HG02588 (cell line): ENCODE data around the gene FHL2.
"Not testable (repeated sequence)": the region's sequence is repeated elsewhere in the genome, so short reads cannot be mapped to it uniquely, and the experiment has no call there.

Experiments used
- ATAC-seq: cut with Tn5 transposase; IDR thresholded peaks from one replicate; pipeline ENCODE4 v1.9.1; 2021; ENCODE audit warnings: mild to moderate bottlenecking, moderate library complexity; ENCODE audit not compliant: unreplicated experiment

FHL2 gene

DNA sequence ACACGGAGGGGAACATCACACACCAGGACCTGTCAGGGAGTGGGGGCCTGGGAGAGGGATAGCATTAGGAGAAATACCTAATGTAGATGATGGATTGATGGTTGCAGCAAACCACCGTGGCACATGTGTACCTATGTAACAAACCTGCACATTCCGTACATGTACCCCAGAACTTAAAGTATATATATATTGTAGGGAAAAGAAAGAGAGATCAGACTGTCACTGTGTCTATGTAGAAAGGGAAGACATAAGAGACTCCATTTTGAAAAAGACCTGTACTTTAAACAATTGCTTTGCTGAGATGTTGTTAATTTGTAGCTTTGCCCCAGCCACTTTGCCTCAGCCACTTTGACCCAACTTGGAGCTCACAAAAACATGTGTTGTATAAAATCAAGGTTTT lies 26.0 kb upstream of the FHL2 start:
- ATAC-seq: not testable (repeated sequence)

GRCh38 chr2:105422801-105423200 lies 23.9 kb upstream of the FHL2 start:
- no peak for ATAC-seq

GRCh38 chr2:105421053-105421452 lies 22.2 kb upstream of the FHL2 start:
- no peak for ATAC-seq

- ATAC-seq: no peak
Measured at GRCh38 chr2:105418522-105418921, 19.7 kb upstream of the FHL2 start.

DNA sequence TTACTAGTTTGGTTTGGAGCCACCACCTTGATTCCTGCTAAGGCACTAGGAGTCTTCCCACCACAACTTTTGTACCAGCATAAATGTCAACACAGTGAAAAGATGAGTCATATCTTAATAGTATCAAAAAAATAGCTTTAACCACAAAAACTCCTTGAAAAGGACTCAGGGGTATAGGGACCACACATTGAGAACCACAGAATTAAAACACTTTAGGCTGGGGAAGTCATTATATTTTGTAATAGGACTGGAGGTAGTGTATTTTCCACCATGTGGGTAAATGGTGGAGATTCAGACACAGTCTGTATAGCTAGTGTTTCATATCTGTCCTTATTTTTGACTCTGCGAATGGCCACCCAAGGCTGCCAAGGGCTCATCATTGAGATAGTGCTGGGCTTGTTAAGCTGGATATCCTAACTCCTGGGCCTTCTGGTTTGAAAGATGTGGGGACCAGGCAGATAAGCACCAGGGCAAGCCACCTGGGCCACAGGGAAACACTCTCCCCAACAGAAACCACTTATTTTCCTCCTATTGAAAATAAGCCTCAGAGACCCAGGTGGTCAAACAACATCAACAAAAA lies 19.1 kb upstream of the FHL2 start:
- no peak for ATAC-seq

DNA sequence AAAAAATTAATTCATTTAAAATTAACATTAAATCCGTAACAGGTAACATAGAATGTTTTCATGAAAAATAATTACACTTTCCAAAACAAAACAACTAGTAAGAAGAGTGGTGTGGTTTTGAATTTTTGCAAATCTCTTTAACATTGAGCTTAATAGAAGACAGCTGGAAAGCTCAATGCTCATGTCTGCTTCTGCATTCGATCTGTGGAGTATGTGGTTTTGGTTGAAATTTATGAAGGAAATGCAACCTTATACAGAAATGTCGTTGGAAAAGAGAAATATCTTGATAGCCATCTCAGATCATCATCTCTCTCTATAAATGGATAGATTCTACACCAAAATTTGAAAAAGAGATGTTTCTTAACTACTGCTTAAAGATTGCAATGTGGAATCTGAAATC lies 17.3 kb upstream of the FHL2 start:
- ATAC-seq: no peak

- no peak for ATAC-seq
Measured at GRCh38 chr2:105415007-105415406, 16.2 kb upstream of the FHL2 start.

GRCh38 chr2:105413206-105413605 lies 14.4 kb upstream of the FHL2 start:
- ATAC-seq: no peak

GRCh38 chr2:105412584-105412983 lies 13.7 kb upstream of the FHL2 start:
- no peak for ATAC-seq

DNA sequence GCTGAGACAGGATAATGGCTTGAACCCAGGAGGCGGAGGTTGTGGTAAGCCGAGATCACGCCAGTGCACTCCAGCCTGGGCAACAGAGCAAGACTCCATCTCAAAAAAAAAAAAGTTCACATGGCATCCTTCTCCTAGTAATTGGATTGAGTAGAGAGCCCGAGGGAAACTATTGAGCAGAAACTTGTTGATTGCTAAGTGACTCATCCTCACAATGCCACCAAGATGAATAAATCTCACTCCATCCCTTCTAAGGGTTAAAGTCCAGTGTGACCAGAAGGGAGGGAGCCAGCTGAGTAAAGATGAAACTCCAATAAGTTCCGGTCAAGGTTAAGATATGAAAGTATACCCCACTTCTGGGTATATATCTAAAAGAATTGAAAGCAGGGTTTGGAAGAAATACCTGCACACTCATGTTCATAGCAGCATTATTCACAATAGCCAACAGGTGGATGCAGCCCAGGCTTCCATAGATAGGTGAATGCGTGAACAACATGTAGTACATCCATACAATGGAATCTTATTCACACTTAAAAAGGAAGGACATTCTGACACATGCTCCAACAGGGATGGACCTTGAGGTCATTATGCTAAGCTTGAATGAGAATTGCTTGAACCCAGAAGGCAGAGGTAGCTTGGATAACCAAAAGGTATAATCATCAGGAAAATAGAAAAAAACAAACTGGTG lies 13.0 kb upstream of the FHL2 start:
- peak; percentile 64 for ATAC-seq

DNA sequence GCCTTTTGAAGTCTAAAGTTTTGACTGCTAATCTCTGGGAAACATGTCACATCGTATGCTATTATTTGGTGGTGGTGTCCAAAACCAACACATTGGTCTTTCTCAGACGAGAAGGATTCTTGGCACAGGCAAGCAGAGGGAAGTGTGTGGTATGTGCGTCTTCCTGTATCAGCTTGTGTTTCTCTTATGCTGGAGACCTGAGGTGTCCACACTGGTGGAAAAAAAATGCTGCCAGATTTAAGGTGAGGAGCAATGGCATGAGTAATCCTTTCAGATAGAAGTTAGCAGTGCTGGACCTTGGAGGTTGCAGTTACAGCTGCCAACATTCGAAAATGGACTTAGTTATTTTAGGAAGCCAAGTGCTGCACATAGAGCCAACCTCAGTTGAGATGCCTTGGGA lies 11.7 kb upstream of the FHL2 start:
- no peak for ATAC-seq

DNA sequence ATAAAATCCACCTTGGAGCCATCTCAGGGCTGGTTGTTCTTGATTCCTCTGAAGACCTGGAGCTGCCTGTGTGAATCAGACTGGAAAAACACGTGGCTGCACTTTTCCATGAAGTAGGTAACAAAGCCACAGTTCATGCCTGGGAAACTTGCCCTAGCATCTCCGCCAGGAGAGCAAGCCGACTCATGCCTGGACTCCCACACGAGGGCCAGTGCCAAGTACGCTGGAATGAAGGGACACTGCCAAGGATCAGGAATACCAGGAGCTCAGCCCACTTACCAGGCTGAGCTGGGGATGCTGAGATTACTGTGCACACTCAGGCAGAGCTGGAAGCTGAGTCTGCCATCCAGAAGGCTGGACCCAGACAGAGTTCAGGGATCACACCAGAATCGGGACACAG lies 10.9 kb upstream of the FHL2 start:
- no peak for ATAC-seq

GRCh38 chr2:105407946-105408743 lies 9.3 kb upstream of the FHL2 start:
- no peak for ATAC-seq

DNA sequence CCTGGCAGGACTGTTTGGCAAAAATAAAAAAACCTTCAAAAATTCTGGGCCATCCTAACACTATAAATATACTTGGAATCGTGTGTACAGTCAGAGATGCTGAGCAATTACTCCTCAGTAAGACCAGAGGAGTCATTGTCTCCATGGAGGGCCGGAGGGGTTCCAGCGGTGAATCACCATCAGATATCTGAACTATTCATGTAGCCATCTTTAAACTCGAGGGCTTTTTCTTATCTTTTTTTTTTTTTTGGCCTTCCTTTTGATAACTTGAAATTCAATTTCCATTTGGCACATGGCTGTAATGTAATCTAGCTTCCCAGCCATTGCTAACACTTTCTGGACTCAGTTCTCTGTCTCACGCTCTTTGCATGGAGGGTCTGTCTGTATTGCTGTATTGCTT lies 7.4 kb upstream of the FHL2 start:
- ATAC-seq: no peak

DNA sequence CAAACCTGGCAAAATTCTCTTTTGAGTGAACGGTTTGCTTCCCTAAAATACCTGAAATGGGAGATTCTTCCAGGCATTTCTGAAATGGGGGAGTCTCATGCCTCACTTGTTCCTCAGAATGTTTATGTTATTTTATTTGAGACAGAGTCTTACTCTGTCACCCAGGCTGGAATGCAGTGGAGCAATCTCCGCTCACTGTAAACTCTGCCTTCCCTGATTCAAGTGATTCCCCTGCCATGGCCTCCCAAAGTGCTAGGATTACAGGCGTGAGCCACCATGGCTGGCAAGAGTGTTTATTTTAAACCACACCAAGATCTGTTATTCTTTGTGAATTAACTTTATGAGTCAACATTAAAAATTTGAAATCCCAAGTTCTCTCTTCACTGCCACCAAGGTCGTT lies 6.4 kb upstream of the FHL2 start:
- ATAC-seq: no peak

- no peak for ATAC-seq
Measured at GRCh38 chr2:105404736-105405135, 5.9 kb upstream of the FHL2 start.

DNA sequence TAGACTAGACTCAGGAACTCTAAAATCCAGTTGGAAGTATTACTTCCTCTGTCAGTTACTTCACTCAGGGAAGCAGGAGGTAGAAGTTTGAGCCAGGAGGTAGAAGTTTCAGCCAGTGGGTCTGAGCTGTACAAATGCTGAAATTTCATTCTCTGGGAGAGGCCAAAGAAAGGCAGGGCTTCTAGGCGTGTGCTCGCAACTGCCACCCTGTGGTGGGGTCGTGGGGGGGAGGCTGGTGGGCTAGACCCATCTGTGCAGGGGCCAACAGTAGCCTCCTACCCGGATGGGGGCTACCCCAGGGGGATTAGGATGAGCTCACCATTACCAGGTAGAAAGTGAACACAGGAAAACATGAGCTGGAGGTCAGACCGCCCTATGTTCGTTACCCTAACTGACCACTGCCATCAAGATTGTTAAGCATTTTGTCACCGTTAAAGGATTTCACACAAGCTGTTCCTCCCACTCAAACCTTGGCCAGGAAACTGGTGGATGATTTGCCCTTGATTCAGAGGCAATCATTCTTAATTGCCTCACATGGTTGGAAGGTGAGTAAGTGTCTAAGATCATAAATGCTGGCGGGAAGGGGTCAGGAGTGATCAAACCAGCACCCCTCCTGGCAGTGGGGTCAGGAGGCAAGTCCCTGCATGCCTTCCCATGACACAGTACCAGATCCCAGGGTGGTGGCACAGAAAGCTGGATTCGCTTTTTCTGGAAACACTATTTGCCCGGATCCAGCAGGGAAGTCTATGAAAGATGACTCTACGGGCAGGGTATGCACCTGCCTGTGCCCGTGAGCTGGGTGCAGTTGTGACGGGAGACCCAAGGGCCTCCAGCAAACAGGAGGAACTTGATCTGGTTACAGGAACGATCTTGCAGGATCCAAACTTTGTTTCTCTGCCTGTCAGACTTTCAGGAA lies 5.2 kb upstream of the FHL2 start:
- ATAC-seq: no peak

DNA sequence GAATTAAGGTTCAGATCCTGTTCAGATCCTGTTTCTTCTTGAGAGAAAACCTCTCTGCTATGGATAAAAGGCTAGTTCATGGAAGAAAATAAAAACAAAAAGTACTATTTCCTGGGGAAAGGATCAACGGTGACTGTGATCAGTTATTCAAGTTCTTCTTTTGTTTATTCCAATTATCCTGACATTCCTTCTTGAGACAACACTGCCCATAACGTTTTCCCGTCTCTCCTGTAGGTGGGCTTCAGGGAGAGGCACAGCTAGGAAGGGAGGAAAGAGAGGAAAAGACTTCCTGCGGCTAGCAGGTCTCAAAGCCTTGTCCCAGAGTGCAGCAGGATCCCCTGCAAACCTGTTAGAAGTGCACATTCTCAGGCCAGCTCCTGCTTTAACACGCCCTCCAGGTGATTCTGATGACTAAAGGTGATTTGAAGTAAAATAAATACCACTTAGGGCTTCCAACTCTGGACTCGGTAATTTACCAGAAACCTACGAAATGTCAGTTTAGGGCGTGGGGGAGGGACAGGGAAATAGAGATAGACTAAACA lies 4.5 kb upstream of the FHL2 start:
- ATAC-seq: no peak

DNA sequence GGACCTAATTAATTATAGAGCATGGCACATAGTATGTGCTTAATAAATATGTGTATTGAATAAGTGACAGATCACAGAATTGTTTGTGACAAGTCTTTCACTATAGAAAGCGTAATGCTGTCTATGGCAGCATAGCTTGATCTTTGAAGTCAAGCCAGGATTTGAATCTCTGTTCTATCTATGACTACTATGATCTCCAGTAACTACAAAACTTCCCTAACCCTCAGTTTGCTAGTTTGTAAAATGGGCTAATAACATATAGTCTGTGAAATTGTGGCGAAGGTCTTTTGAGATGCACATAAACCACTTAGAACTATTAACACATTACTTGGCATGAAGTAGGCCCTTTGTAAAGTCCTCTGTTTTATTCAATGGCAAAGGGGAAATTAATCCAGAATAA lies 4.0 kb upstream of the FHL2 start:
- ATAC-seq: no peak

DNA sequence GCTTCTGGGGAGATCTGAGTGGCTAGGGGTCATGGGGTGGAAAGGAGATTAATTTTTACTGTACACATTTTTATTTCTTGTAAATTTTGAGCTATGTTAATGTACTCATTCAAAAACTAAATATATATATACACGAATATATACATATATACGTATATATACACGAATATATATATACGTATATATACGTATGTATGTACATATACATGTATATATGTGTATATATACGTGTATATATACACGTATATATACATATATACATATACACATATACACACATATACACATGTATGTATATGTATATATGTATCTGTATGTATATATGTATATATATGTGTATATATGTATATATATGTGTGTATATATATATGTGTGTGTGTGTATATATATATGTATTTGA lies 3.0 kb upstream of the FHL2 start:
- ATAC-seq: no peak

GRCh38 chr2:105400138-105400540 lies 1.3 kb upstream of the FHL2 start:
- ATAC-seq: no peak
